Amygdala (tissue), 56 donors: ENCODE results near the gene CRYBB3.
A peak's percentile ranks its signal among the peaks of the same experiment; 100 is the strongest.
"Not testable (repeated sequence)": the region's sequence is repeated elsewhere in the genome, so short reads cannot be mapped to it uniquely, and the experiment has no call there.

Experiments used
- DNase-seq, 56 donors: peaks; one replicate each; lab custom pipeline; 2025; lab: John Stamatoyannopoulos, UW

The CRYBB3 gene

GRCh38 chr22:25235547-25236290 lies 36.1 kb downstream of the CRYBB3 start:
- DNase-seq: peak in 40 of 56 donors; percentile 3 to 67 (median 32)

GRCh38 chr22:25236417-25236816 lies 36.8 kb downstream of the CRYBB3 start:
- DNase-seq: no peak

- no peak for DNase-seq
These were observed 37.8 kb downstream of the CRYBB3 start for GRCh38 chr22:25237503-25237902.

GRCh38 chr22:25238058-25238457 lies 38.4 kb downstream of the CRYBB3 start:
- not testable (repeated sequence) for DNase-seq

- DNase-seq: not testable (repeated sequence)
These were observed 55.5 kb downstream of the CRYBB3 start for GRCh38 chr22:25255169-25255568.
